Fibroblast of lung (primary cell): ENCODE measurements around the gene OPN4. TPM values are rescaled to one million over a fixed set of nuclear protein-coding genes. Genes with fewer than 3 reads are reported as not detected.

Experiments
- DNase-seq, 2 donors: peaks; one replicate each; pipeline versions ENCODE4 v3.0.0 to v3.0.0-alpha.2; 2010; ENCODE audit warnings: low read depth in 2 of 2
- H2AFZ ChIP-seq: 2 replicates; pipeline ENCODE4 v1.5.1; 2012; ENCODE audit warnings: low read length, control low read depth, inconsistent platforms
- H3K27ac ChIP-seq: 2 replicates; pipeline ENCODE4 v1.5.1; 2011; ENCODE audit warnings: low read length, control low read depth; ENCODE audit not compliant: insufficient read depth
- H3K27me3 ChIP-seq: 2 replicates; pipeline ENCODE4 v1.5.1; 2011; ENCODE audit warnings: mild to moderate bottlenecking, low read length; ENCODE audit not compliant: control insufficient read depth, insufficient read depth
- H3K36me3 ChIP-seq: 2 replicates; pipeline ENCODE4 v1.5.1; 2011; ENCODE audit warnings: low read length; ENCODE audit not compliant: control insufficient read depth, insufficient read depth
- H3K4me1 ChIP-seq: 2 replicates; pipeline ENCODE4 v1.5.1; 2011; ENCODE audit warnings: low read length; ENCODE audit not compliant: control insufficient read depth, insufficient read depth; ENCODE audit errors: extremely low read depth
- H3K4me2 ChIP-seq: 2 replicates; pipeline ENCODE4 v1.5.1; 2011; ENCODE audit warnings: low read length, control low read depth; ENCODE audit not compliant: insufficient read depth; ENCODE audit errors: extremely low read depth
- H3K4me3 ChIP-seq, 4 experiments: fragments of 200-600 bp in 1 of 4; sonication (generic) in 1 of 4; replicated peaks in 1 of 4; 2 replicates each; pipeline ENCODE4 v1.5.1; 2011 to 2016; ENCODE audit warnings: low read length in 4 of 4, low read depth in 3 of 4, mild to moderate bottlenecking in 3 of 4, control low read depth in 2 of 4, inconsistent platforms in 1 of 4, mixed read lengths in 1 of 4; ENCODE audit not compliant: insufficient read depth in 1 of 4; ENCODE audit errors: control extremely low read depth in 1 of 4
- H3K79me2 ChIP-seq: 2 replicates; pipeline ENCODE4 v1.5.1; 2012; ENCODE audit warnings: mild to moderate bottlenecking, low read length, inconsistent platforms; ENCODE audit not compliant: control insufficient read depth, insufficient read depth
- H3K9ac ChIP-seq: 2 replicates; pipeline ENCODE4 v1.5.1; 2011; ENCODE audit warnings: mild to moderate bottlenecking, low read length, control low read depth; ENCODE audit not compliant: insufficient read depth
- H3K9me3 ChIP-seq: 2 replicates; pipeline ENCODE4 v1.5.1; 2012; ENCODE audit warnings: low read depth, low read length; ENCODE audit not compliant: control insufficient read depth, insufficient read depth
- H4K20me1 ChIP-seq: 2 replicates; pipeline ENCODE4 v1.5.1; 2011; ENCODE audit warnings: low read length; ENCODE audit not compliant: control insufficient read depth, insufficient read depth; ENCODE audit errors: extremely low read depth
- CTCF ChIP-seq, 2 donors: IDR thresholded peaks in 1 of 2; conservative IDR thresholded peaks in 1 of 2; 1 replicate in 1 of 2; 2 replicates in 1 of 2; pipeline ENCODE4 v1.5.1; 2011 to 2012; ENCODE audit warnings: low read length in 2 of 2, control low read depth in 1 of 2, inconsistent platforms in 1 of 2, low read depth in 1 of 2, mild to moderate bottlenecking in 1 of 2
- EZH2 ChIP-seq: IDR thresholded peaks from 2 replicates; pipeline ENCODE4 v1.5.1; 2012; ENCODE audit warnings: low read length, control low read depth, mild to moderate bottlenecking; ENCODE audit errors: missing control alignments
- polyA plus RNA-seq, 2 donors: library from polyadenylated mRNA; depleted of rRNA in 1 of 2; stranded (reverse) in 1 of 2; unstranded in 1 of 2; fragments of >200 nt; gene quantifications; 2 replicates each; pipeline ENCODE4 v1.2.1, GENCODE V29; 2011 to 2012; ENCODE audit warnings: missing spikeins in 1 of 2
- total RNA-seq: library from RNA; depleted of rRNA; stranded (reverse); fragments of >200 nt; gene quantifications from 2 replicates; pipeline ENCODE4 v1.2.1, GENCODE V29; 2014

OPN4 gene
- total and polyA plus RNA-seq, 2 donors (not counting 1 experiment from before 2014, with no cell fraction given), result not detected

GRCh38 chr10:86673216-86673826 lies 19.0 kb downstream of the OPN4 start:
- no peak overlapping the region for H2AFZ ChIP-seq
- DNase-seq, result no peak
- H3K36me3 ChIP-seq, result no peaks in the 10 kb centered on the region
- H3K9ac ChIP-seq, result no peak overlapping the region
- H3K4me3 ChIP-seq, result no peak overlapping the region
- no peak overlapping the region for H3K27ac ChIP-seq
- no peaks in the 10 kb centered on the region for H3K9me3 ChIP-seq
- TF ChIP-seq CTCF (conservative IDR thresholded peaks at IDR 0.05 in 1 of 2, IDR thresholded peaks at IDR 0.05 in 1 of 2; ENCODE audit: low read depth in 1 of 2, low read length in 2 of 2) (no peak), EZH2 (no peak)
- H3K27me3 ChIP-seq, result peaks cover 2% of the 10 kb centered on the region
- no peaks in the 10 kb centered on the region for H3K4me1 ChIP-seq
- H3K4me2 ChIP-seq, result no peak overlapping the region
- no peaks in the 10 kb centered on the region for H4K20me1 ChIP-seq
- H3K79me2 ChIP-seq, result no peaks in the 10 kb centered on the region

- DNase-seq, result no peak
- H3K27ac ChIP-seq, result no peak overlapping the region
- H4K20me1 ChIP-seq, result no peaks in the 10 kb centered on the region
- H3K4me2 ChIP-seq, result no peak overlapping the region
- H3K27me3 ChIP-seq, result peaks cover 2% of the 10 kb centered on the region
- TF ChIP-seq EZH2, result no peak
- TF ChIP-seq CTCF (conservative IDR thresholded peaks at IDR 0.05 in 1 of 2, IDR thresholded peaks at IDR 0.05 in 1 of 2; ENCODE audit: low read depth in 1 of 2, low read length in 2 of 2), result no peak
- no peak overlapping the region for H2AFZ ChIP-seq
- H3K4me1 ChIP-seq, result no peaks in the 10 kb centered on the region
- H3K9me3 ChIP-seq, result no peaks in the 10 kb centered on the region
- no peak overlapping the region for H3K4me3 ChIP-seq
- no peaks in the 10 kb centered on the region for H3K36me3 ChIP-seq
- H3K79me2 ChIP-seq, result no peaks in the 10 kb centered on the region
- no peak overlapping the region for H3K9ac ChIP-seq
These were observed 19.7 kb downstream of the OPN4 start for GRCh38 chr10:86673827-86674581.

GRCh38 chr10:86674912-86675311 lies 20.6 kb downstream of the OPN4 start:
- TF ChIP-seq EZH2, result no peak
- TF ChIP-seq CTCF (conservative IDR thresholded peaks at IDR 0.05 in 1 of 2, IDR thresholded peaks at IDR 0.05 in 1 of 2; ENCODE audit: low read depth in 1 of 2, low read length in 2 of 2), result no peak
- H3K27ac ChIP-seq, result no peak overlapping the region
- no peaks in the 10 kb centered on the region for H4K20me1 ChIP-seq
- no peaks in the 10 kb centered on the region for H3K9me3 ChIP-seq
- H3K79me2 ChIP-seq, result no peaks in the 10 kb centered on the region
- H2AFZ ChIP-seq, result no peak overlapping the region
- no peak overlapping the region for H3K9ac ChIP-seq
- peaks cover 2% of the 10 kb centered on the region for H3K27me3 ChIP-seq
- H3K4me2 ChIP-seq, result no peak overlapping the region
- H3K4me3 ChIP-seq, result no peak overlapping the region
- H3K4me1 ChIP-seq, result no peaks in the 10 kb centered on the region
- no peaks in the 10 kb centered on the region for H3K36me3 ChIP-seq
- no peak for DNase-seq
